ENCODE data around the gene MINDY4. TPM values are rescaled to one million over a fixed set of nuclear protein-coding genes. Genes with fewer than 3 reads are reported as not detected.

The MINDY4 gene
- total and polyA plus RNA-seq, 2 donors (not counting 1 experiment from before 2014, with no cell fraction given): 0.12 to 1.1 TPM

GRCh38 chr7:30755384-30756154 lies 15.6 kb upstream of the MINDY4 start:
- 92% methylated on average over 19 of the region's 22 CpGs for WGBS (ENCODE audit: insufficient coverage)
- Histone ChIP-seq H3K9me3 (ENCODE audit: control extremely low read depth in 1 of 3, control insufficient read depth in 2 of 3, insufficient read depth in 1 of 3, low read length in 2 of 3) (peaks cover 0 to 8% (median 0%) of the 10 kb centered on the region in 3 donors), H3K27ac (ENCODE audit: low read length in 2 of 2) (no peak overlapping the region), H3K27me3 (replicated peaks in 1 of 4; ENCODE audit: control extremely low read depth in 1 of 4, control insufficient read depth in 3 of 4, insufficient read depth in 4 of 4, low read length in 3 of 4) (peaks cover 0 to 12% (median 2%) of the 10 kb centered on the region in 4 experiments), H3K36me3 (replicated peaks in 1 of 2; ENCODE audit: control extremely low read depth in 1 of 2, control insufficient read depth in 1 of 2, extremely low read depth in 1 of 2, insufficient read depth in 2 of 2, low read length in 1 of 2) (no peaks in the 10 kb centered on the region), H3K4me1 (ENCODE audit: control insufficient read depth in 2 of 2, insufficient read depth in 2 of 2, low read length in 2 of 2) (no peaks in the 10 kb centered on the region), H3K4me3 (ENCODE audit: control extremely low read depth in 1 of 5, extremely low read depth in 1 of 5, insufficient read depth in 1 of 5, low read depth in 2 of 5, low read length in 4 of 5) (no peak overlapping the region), H3K9ac (ENCODE audit: low read length) (no peak overlapping the region), H3K79me2 (ENCODE audit: control insufficient read depth, insufficient read depth, low read length) (no peaks in the 10 kb centered on the region), H3K4me2 (replicated peaks; ENCODE audit: low read depth, low read length, poor library complexity, severe bottlenecking) (no peak overlapping the region), H4K20me1 (ENCODE audit: control insufficient read depth, insufficient read depth, low read length, poor library complexity, severe bottlenecking) (no peaks in the 10 kb centered on the region), H2AFZ (ENCODE audit: insufficient read depth, low read depth, low read length, poor library complexity, severe bottlenecking) (no peak overlapping the region)
- CTCF ChIA-PET: interaction anchor here (2.4 kb wide), 1 partner anchor 16 kb away, joined by 14 read pairs; no protein-coding TSS in a partner anchor
- DNase-seq: no peak
- no peaks in the 10 kb centered on the region for H3K4me1 Mint-ChIP-seq
- no peaks in the 10 kb centered on the region for H3K9me3 Mint-ChIP-seq (ENCODE audit: insufficient read depth)
- POLR2A ChIA-PET: no interaction called here
- no peak for TF ChIP-seq EZH2 (IDR thresholded peaks at IDR 0.05; ENCODE audit: borderline replicate concordance, insufficient read depth, low read depth, low read length, poor library complexity, severe bottlenecking)
- TF ChIP-seq CTCF (IDR thresholded peaks at IDR 0.05): no peak
- H3K27me3 Mint-ChIP-seq: peaks cover 19% of the 10 kb centered on the region
- H3K4me3 Mint-ChIP-seq: no peak overlapping the region
- no peak for ATAC-seq (ENCODE audit: low read depth)
- intact Hi-C loops (cut with micrococcal nuclease): no loop called here
- no peak overlapping the region for H3K27ac Mint-ChIP-seq

DNA sequence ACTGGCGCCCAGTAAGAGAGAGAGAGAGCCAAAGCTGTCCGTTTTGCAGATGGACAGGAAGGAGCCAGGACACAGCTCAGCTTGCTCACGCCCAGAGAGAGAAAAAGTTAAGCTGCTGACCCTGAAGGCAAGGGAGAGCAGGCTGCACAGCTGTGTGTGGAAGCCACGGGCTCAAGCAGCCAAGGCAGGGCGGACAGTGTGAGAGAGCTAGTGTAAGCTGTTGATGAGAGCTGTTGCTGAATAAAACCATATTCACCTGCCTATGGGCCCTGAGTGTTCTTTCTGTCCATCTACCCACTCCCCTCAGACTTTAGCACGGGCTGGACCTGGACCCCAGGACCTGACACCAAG lies 13.9 kb upstream of the MINDY4 start:
- ChIA-PET POLR2A (no interaction called here), CTCF (interaction anchor here (2.4 kb wide), 1 partner anchor 17 kb away, joined by 14 read pairs; no protein-coding TSS in a partner anchor)

More for the DNA sequence above, 13.9 kb upstream of the MINDY4 start:
- Histone ChIP-seq H3K9me3 (ENCODE audit: control extremely low read depth in 1 of 3, control insufficient read depth in 2 of 3, insufficient read depth in 1 of 3, low read length in 2 of 3) (no peaks in the 10 kb centered on the region), H4K20me1 (ENCODE audit: control insufficient read depth, insufficient read depth, low read length, poor library complexity, severe bottlenecking) (no peaks in the 10 kb centered on the region), H3K4me3 (ENCODE audit: control extremely low read depth in 1 of 5, extremely low read depth in 1 of 5, insufficient read depth in 1 of 5, low read depth in 2 of 5, low read length in 4 of 5) (no peak overlapping the region), H2AFZ (ENCODE audit: insufficient read depth, low read depth, low read length, poor library complexity, severe bottlenecking) (no peak overlapping the region), H3K9ac (ENCODE audit: low read length) (no peak overlapping the region), H3K36me3 (replicated peaks in 1 of 2; ENCODE audit: control extremely low read depth in 1 of 2, control insufficient read depth in 1 of 2, extremely low read depth in 1 of 2, insufficient read depth in 2 of 2, low read length in 1 of 2) (no peaks in the 10 kb centered on the region), H3K27me3 (replicated peaks in 1 of 4; ENCODE audit: control extremely low read depth in 1 of 4, control insufficient read depth in 3 of 4, insufficient read depth in 4 of 4, low read length in 3 of 4) (peaks cover 0 to 12% (median 4%) of the 10 kb centered on the region in 4 experiments), H3K4me2 (replicated peaks; ENCODE audit: low read depth, low read length, poor library complexity, severe bottlenecking) (no peak overlapping the region), H3K4me1 (ENCODE audit: control insufficient read depth in 2 of 2, insufficient read depth in 2 of 2, low read length in 2 of 2) (no peaks in the 10 kb centered on the region), H3K79me2 (ENCODE audit: control insufficient read depth, insufficient read depth, low read length) (no peaks in the 10 kb centered on the region), H3K27ac (ENCODE audit: low read length in 2 of 2) (no peak overlapping the region)
- Mint-ChIP-seq H3K4me1 (no peaks in the 10 kb centered on the region), H3K27ac (no peak overlapping the region), H3K9me3 (ENCODE audit: insufficient read depth) (no peaks in the 10 kb centered on the region), H3K27me3 (peaks cover 22% of the 10 kb centered on the region), H3K4me3 (no peak overlapping the region)
- no peak for DNase-seq
- no peak for TF ChIP-seq EZH2 (IDR thresholded peaks at IDR 0.05; ENCODE audit: borderline replicate concordance, insufficient read depth, low read depth, low read length, poor library complexity, severe bottlenecking)
- no peak for TF ChIP-seq CTCF (IDR thresholded peaks at IDR 0.05)
- 92% methylated on average over 3 of the region's 6 CpGs for WGBS (ENCODE audit: insufficient coverage)
- ATAC-seq (ENCODE audit: low read depth): no peak
- intact Hi-C loops (cut with micrococcal nuclease): no loop called here
